Stomach (tissue), 4 donors: ENCODE measurements around the gene SPEG.

ENCODE experiments used
- CTCF ChIP-seq, 7 experiments: fragments of 450-650 bp in 4 of 7; fragments of 200-600 bp in 3 of 7; sonication (generic) in 3 of 7; IDR thresholded peaks; one replicate each; pipeline ENCODE4 v1.5.1; 2016 to 2019; ENCODE audit warnings: antibody characterized with exemption in 7 of 7, control low read depth in 2 of 7, mild to moderate bottlenecking in 1 of 7
- EP300 ChIP-seq: sonication (generic); formaldehyde crosslinking; IDR thresholded peaks from one replicate; pipeline ENCODE4 v1.6.1; 2017; ENCODE audit warnings: antibody characterized with exemption
- POLR2A ChIP-seq, 4 donors: fragments of 450-650 bp; IDR thresholded peaks; one replicate each; pipeline ENCODE4 v1.6.1; 2016; ENCODE audit warnings: antibody characterized with exemption in 4 of 4, control low read depth in 2 of 4, mild to moderate bottlenecking in 1 of 4, moderate library complexity in 1 of 4

DNA sequence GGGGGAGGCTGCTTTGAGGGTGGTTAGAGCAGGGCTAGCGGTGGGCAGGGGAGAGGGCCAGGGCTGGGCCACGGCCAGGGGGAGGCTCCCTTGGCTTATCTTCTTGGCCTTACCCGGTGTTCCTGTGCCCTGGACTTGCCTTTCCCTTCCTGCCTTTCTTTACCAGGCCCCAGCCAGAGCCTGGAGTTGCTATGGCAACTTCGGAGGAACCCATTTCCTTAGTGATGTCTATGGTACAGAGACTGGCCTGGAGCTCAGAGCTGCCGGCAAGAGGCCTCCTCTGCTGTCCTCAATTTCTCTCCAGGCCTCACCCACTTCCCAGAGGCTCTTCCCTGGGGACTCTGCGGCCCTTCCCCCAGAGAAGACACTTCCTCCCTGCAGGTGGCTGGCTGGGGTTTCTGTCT, 11.5 kb downstream of the SPEG start:
- TF ChIP-seq CTCF (IDR thresholded peaks at IDR 0.05): no peak
- TF ChIP-seq EP300: no peak
- no peak for TF ChIP-seq POLR2A (IDR thresholded peaks at IDR 0.05)
